Measurements from ENCODE around the gene C16orf74.

- TF ChIP-seq POLR2A (IDR thresholded peaks at IDR 0.05) = no peak
- TF ChIP-seq CTCF (IDR thresholded peaks at IDR 0.05) = no peak
Observed at GRCh38 chr16:85762970-85763369, 12.1 kb upstream of the C16orf74 start.

All from gastroesophageal sphincter (tissue), 3 donors.